22Rv1 (cell line): ENCODE results near the gene TEX19.

Experiments
- CTCF ChIP-seq: fragments of 450-650 bp; IDR thresholded peaks from 2 replicates; pipeline ENCODE4 v1.5.1; 2017; ENCODE audit warnings: mild to moderate bottlenecking
- ZFX ChIP-seq: fragments of 450-650 bp; IDR thresholded peaks from 2 replicates; pipeline ENCODE4 v1.6.1; 2017; ENCODE audit warnings: antibody characterized with exemption, borderline replicate concordance

- TF ChIP-seq CTCF (no peak), ZFX (no peak)
Measured at GRCh38 chr17:82387705-82388106, 28.7 kb downstream of the TEX19 start.
